A673 (cell line): ENCODE data around the gene MPZL1.

Source experiments
- CTCF ChIP-seq: fragments of 300-800, 200-600 bp; sonication (generic); conservative IDR thresholded peaks from 2 replicates; pipeline ENCODE4 v1.5.1; 2017; ENCODE audit warnings: low read depth, mild to moderate bottlenecking, antibody characterized with exemption, low read length, moderate library complexity, mixed read lengths
- EZH2 ChIP-seq: fragments of 200-600 bp; sonication (generic); IDR thresholded peaks from 2 replicates; pipeline ENCODE4 v1.6.1; 2017; ENCODE audit warnings: borderline replicate concordance, low read depth, mild to moderate bottlenecking, mixed read lengths, antibody characterized with exemption, low read length; ENCODE audit not compliant: poor library complexity, severe bottlenecking

GRCh38 chr1:167698313-167698712 is 23.5 kb upstream of the MPZL1 start:
- TF ChIP-seq CTCF (no peak), EZH2 (no peak)
